ENCODE data around the gene TXNDC17. TPM values are rescaled to one million over a fixed set of nuclear protein-coding genes. Genes with fewer than 3 reads are reported as not detected.

TXNDC17 gene
- total RNA-seq, 1 donor from 2014 or later: 164 TPM

GRCh38 chr17:6682339-6682738 is 41.5 kb downstream of the TXNDC17 start:
- intact Hi-C loops (cut with DNase I): no loop called here

GRCh38 chr17:6683081-6683684 is 42.3 kb downstream of the TXNDC17 start:
- intact Hi-C loops (cut with DNase I): no loop called here
- H3K9me3 ChIP-seq: no peaks in the 10 kb centered on the region
- no peaks in the 10 kb centered on the region for H3K27me3 ChIP-seq
- H3K27ac ChIP-seq: no peak overlapping the region
- no peak for DNase-seq (ENCODE audit: extremely low spot score in 2 of 2)
- no peaks in the 10 kb centered on the region for H3K36me3 ChIP-seq
- no peaks in the 10 kb centered on the region for H3K4me1 ChIP-seq
- H3K4me3 ChIP-seq: no peak overlapping the region
- TF ChIP-seq POLR2AphosphoS5 (IDR thresholded peaks at IDR 0.05; ENCODE audit: insufficient read depth in 1 of 2, low read depth in 1 of 2): no peak
- no peak for TF ChIP-seq CTCF (IDR thresholded peaks at IDR 0.05)
- no peak for TF ChIP-seq POLR2A (IDR thresholded peaks at IDR 0.05)

More at GRCh38 chr17:6682339-6682738, 41.5 kb downstream of the TXNDC17 start:
- no peak for DNase-seq (ENCODE audit: extremely low spot score in 2 of 2)
- Histone ChIP-seq H3K27ac (no peak overlapping the region), H3K9me3 (no peaks in the 10 kb centered on the region), H3K4me1 (no peaks in the 10 kb centered on the region), H3K4me3 (no peak overlapping the region), H3K27me3 (no peaks in the 10 kb centered on the region), H3K36me3 (no peaks in the 10 kb centered on the region)
- TF ChIP-seq CTCF (IDR thresholded peaks at IDR 0.05) (no peak), POLR2A (IDR thresholded peaks at IDR 0.05) (no peak), POLR2AphosphoS5 (IDR thresholded peaks at IDR 0.05; ENCODE audit: insufficient read depth in 1 of 2, low read depth in 1 of 2) (no peak)

- Histone ChIP-seq H3K4me1 (no peaks in the 10 kb centered on the region), H3K36me3 (no peaks in the 10 kb centered on the region), H3K4me3 (no peak overlapping the region), H3K27me3 (no peaks in the 10 kb centered on the region), H3K27ac (no peak overlapping the region), H3K9me3 (no peaks in the 10 kb centered on the region)
- TF ChIP-seq POLR2AphosphoS5 (IDR thresholded peaks at IDR 0.05; ENCODE audit: insufficient read depth in 1 of 2, low read depth in 1 of 2): no peak
- TF ChIP-seq POLR2A (IDR thresholded peaks at IDR 0.05): no peak
- TF ChIP-seq CTCF (IDR thresholded peaks at IDR 0.05): no peak
- DNase-seq (ENCODE audit: extremely low spot score in 2 of 2): no peak
- intact Hi-C loops (cut with DNase I): no loop called here
Measured at GRCh38 chr17:6683730-6684459, 43.0 kb downstream of the TXNDC17 start.

GRCh38 chr17:6684460-6684783 is 43.6 kb downstream of the TXNDC17 start:
- no peak for TF ChIP-seq CTCF (IDR thresholded peaks at IDR 0.05)
- no peak for TF ChIP-seq POLR2A (IDR thresholded peaks at IDR 0.05)
- TF ChIP-seq POLR2AphosphoS5 (IDR thresholded peaks at IDR 0.05; ENCODE audit: insufficient read depth in 1 of 2, low read depth in 1 of 2): no peak
- Histone ChIP-seq H3K4me3 (no peak overlapping the region), H3K36me3 (no peaks in the 10 kb centered on the region), H3K9me3 (no peaks in the 10 kb centered on the region), H3K27me3 (no peaks in the 10 kb centered on the region), H3K4me1 (no peaks in the 10 kb centered on the region), H3K27ac (no peak overlapping the region)
- intact Hi-C loops (cut with DNase I): no loop called here
- no peak for DNase-seq (ENCODE audit: extremely low spot score in 2 of 2)
